ENCODE measurements around the gene TBCK. TPM values are rescaled to one million over a fixed set of nuclear protein-coding genes. Genes with fewer than 3 reads are reported as not detected.
A peak's percentile ranks its signal among the peaks of the same experiment; 100 is the strongest.

TBCK gene
- total RNA-seq (2011; cell fraction: chromatin; rRNA removed; ENCODE audit: low replicate concordance): 91.7 and 171 TPM in 2 replicates
- total RNA-seq (2011; cell fraction: nucleolus; rRNA removed): 55.7 and 67.0 TPM in 2 replicates
- 69.7 and 80.2 TPM in 2 replicates for total RNA-seq (2011; cell fraction: nucleoplasm; rRNA removed)
- 16.0 and 16.2 TPM in 2 replicates for total RNA-seq (2014; rRNA removed)
- total RNA-seq (2014; rRNA removed; fragmentation: Illumina TruSeq; extraction: Trizol): 20.9 and 22.4 TPM in 2 replicates
- 20.1 and 22.9 TPM in 2 replicates for total RNA-seq (2015; rRNA removed; fragmentation: Illumina TruSeq; extraction: Trizol)
- total RNA-seq (2021): 23.8 and 23.9 TPM in 2 replicates
- 21.7 and 26.6 TPM in 2 replicates for polyA plus RNA-seq (2011; rRNA removed)
- polyA plus RNA-seq (2011; cell fraction: cytosol; rRNA removed): 9.0 and 10.9 TPM in 2 replicates
- 55.6 and 61.3 TPM in 2 replicates for polyA plus RNA-seq (2011; cell fraction: nucleus; rRNA removed)
- polyA plus RNA-seq (2012): 9.5 and 10.2 TPM in 2 replicates
- polyA plus RNA-seq (2014; fragmentation: Illumina TruSeq; extraction: Trizol): 9.1 and 11.3 TPM in 2 replicates
- polyA plus RNA-seq (2014; fragmentation: Nextera tagmentation; extraction: Ambion mirVana): 10 to 100 TPM in 1 of 2 experiments, 1 to 10 TPM in 1; 5.3 to 11.1 TPM
- polyA plus RNA-seq (2014; rRNA removed): 10.6 and 15.7 TPM in 2 replicates
- 66.3 and 82.8 TPM in 2 replicates for polyA minus RNA-seq (2011; rRNA and poly(A)+ RNA removed)
- polyA minus RNA-seq (2011; cell fraction: cytosol; rRNA and poly(A)+ RNA removed): 11.5 and 12.3 TPM in 2 replicates
- 160 and 215 TPM in 2 replicates for polyA minus RNA-seq (2011; cell fraction: nucleus; rRNA and poly(A)+ RNA removed)
- Bru-seq, nascent RNA: percentile 66 among the genes with signal in this experiment
- percentile 70 among the genes with signal in this experiment for BruChase-seq, experiment 1, labeled RNA remaining after a 2-hour chase
- BruChase-seq, experiment 2, labeled RNA remaining after a 6-hour chase: percentile 70 among the genes with signal in this experiment
- long read RNA-seq, experiment 1, partial matches to known transcripts: 8 of 21 reads
- long read RNA-seq, experiment 1, other reads (novel, unspliced or antisense): 9 of 21 reads
- long read RNA-seq, experiment 2, partial matches to known transcripts: 1 of 8 reads
- long read RNA-seq, experiment 2, other reads (novel, unspliced or antisense): 7 of 8 reads
- long read RNA-seq, experiment 3, partial matches to known transcripts: 3 of 3 reads
- long read RNA-seq, experiment 3, other reads (novel, unspliced or antisense): 0 of 3 reads

DNA sequence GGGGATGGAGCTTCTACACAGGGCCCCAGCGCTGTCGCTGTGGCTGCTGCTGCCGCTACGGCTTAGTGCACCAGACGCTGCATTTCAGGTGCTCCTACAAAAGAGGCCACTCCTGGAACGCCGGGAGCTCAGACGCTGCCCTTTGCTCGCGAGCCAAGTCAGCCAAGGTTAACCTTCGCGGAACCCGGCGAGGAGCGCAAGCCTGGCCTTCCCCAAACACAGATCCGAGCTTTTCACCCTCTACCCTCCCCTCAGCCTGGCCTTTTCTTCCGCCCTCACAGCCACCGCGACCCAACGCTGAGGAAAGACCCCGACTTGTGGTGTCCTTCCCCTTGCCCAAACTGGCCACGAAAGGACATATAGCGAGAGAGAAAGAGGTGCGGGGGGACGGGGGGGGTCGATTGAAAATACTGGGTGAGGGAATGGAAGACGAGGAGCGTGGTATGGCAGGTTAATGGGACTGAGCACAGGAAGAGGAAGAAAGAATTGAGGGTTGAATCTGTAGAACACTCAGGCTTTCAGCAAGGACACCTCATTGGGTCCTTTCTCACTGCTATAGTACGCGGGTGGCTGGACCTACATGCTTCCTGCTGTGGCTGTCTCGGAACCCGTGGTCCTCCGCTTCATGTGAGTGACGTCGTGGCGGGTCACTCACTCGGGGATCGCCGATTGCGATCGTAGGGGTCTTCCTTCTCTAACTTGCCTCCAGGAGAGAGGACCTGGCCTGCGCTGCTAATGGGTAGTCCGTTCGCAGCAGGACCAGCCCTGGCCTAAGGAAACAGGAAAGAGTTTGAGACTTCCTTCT lies at the start of gene TBCK, which contains the start of gene AIMP1:
Gene TBCK (minus strand): TSS at position 242 of the 805 bp plus-strand sequence. CDS start 7,249 bp downstream, outside the sequence.
Gene AIMP1 (plus strand): TSS at position 583 of the 805 bp plus-strand sequence. CDS start 8,460 bp downstream, outside the sequence.
- ChIA-PET POLR2A (interaction anchor here (0.6 to 1.7 kb wide), 8 partner anchors 10 to 637 kb away, joined by 3 to 8 read pairs (median 4); no protein-coding TSS in a partner anchor), CTCF (ENCODE audit: low intra/inter-chr PET ratio) (no interaction called here)
- Histone ChIP-seq H3K27ac (ENCODE audit: extremely low read depth, low read depth, low read length) (peak within 1 kb of the TSS; percentile 99), H3K27me3 (ENCODE audit: control insufficient read depth in 2 of 2, insufficient read depth in 2 of 2, low read length in 2 of 2) (no peaks in the 10 kb centered on the region), H3K4me3 (peak within 1 kb of the TSS; percentile 96), H3K9me1 (ENCODE audit: control insufficient read depth, insufficient read depth, low read length) (no peaks in the 10 kb centered on the region), H3K4me1 (replicated peaks in 1 of 2; ENCODE audit: control insufficient read depth in 2 of 2, insufficient read depth in 2 of 2, low read length in 2 of 2) (peaks cover 5 to 15% of the 10 kb centered on the region in 2 experiments; a peak in 4 of 5 replicates), H3K9ac (ENCODE audit: insufficient read depth in 1 of 2, low read depth in 2 of 2, low read length in 2 of 2) (peak within 1 kb of the TSS; percentile 98), H2AFZ (ENCODE audit: low read depth, low read length) (peak within 1 kb of the TSS; percentile 99), H3K9me3 (replicated peaks; ENCODE audit: control insufficient read depth, insufficient read depth, low read depth, low read length) (no peaks in the 10 kb centered on the region), H3K4me2 (ENCODE audit: insufficient read depth, low read length) (peak within 1 kb of the TSS; percentile 98), H3K79me2 (ENCODE audit: control insufficient read depth, insufficient read depth, low read length) (peaks cover 94% of the 10 kb centered on the region), H4K20me1 (replicated peaks; ENCODE audit: control insufficient read depth, insufficient read depth, low read length) (no peaks in the 10 kb centered on the region), H3K36me3 (ENCODE audit: control insufficient read depth, insufficient read depth, low read length) (peaks cover 8% of the 10 kb centered on the region; the same call in 2 of the 3 replicates)
- intact Hi-C loops (cut with micrococcal nuclease): loop anchor here (5.0 kb wide), 1 partner anchor 1406 kb away; the partner anchor contains the start of gene PAPSS1
- FAIRE-seq: peak; percentile 96
- WGBS (ENCODE audit: insufficient coverage, low coverage, missing lambda C conversion rate): under 1% methylated on average over 33 of the region's 44 CpGs
- no TSS peak for BruUV-seq (replicated peaks)
- peak; percentile 86 for ATAC-seq
- DNase-seq (ENCODE audit: extremely low read depth in 1 of 4, low spot score in 3 of 4): peak; percentile 78 to 93 (median 82)
- in situ Hi-C loops (cut with MboI): loop anchor here (25.0 kb wide), 1 partner anchor 1396 kb away; the partner anchor contains the start of gene PAPSS1
- TF ChIP-seq ZEB2 (IDR thresholded peaks at IDR 0.05) (no peak), TSC22D4 (tag; IDR thresholded peaks at IDR 0.05) (no peak), KLF16 (IDR thresholded peaks at IDR 0.05) (no peak), GATAD2A (IDR thresholded peaks at IDR 0.05) (no peak), CEBPG (CRISPR knock-in tag; IDR thresholded peaks at IDR 0.05) (no peak), CEBPG (tag; conservative IDR thresholded peaks at IDR 0.05 in 1 of 2, IDR thresholded peaks at IDR 0.05 in 1 of 2) (no peak), ZNF224 (CRISPR knock-in tag; IDR thresholded peaks at IDR 0.05) (no peak), HOXB6 (CRISPR knock-in tag; IDR thresholded peaks at IDR 0.05; ENCODE audit: borderline replicate concordance) (no peak), SIX5 (IDR thresholded peaks at IDR 0.05; ENCODE audit: borderline replicate concordance in 1 of 2, insufficient read depth in 1 of 2, low read depth in 1 of 2, low read length in 2 of 2) (peak in 1 of 2 experiments; percentile 27; a peak in 1 of 4 replicates)

Data from K562 (cell line).